HG03457 (cell line): ENCODE results near the gene RPS6KA2.
"Not testable (repeated sequence)": the region's sequence is repeated elsewhere in the genome, so short reads cannot be mapped to it uniquely, and the experiment has no call there.

Experiments used
- ATAC-seq: cut with Tn5 transposase; IDR thresholded peaks from one replicate; pipeline ENCODE4 v1.9.1; 2021; ENCODE audit warnings: moderate number of reproducible peaks; ENCODE audit not compliant: unreplicated experiment

The RPS6KA2 gene

GRCh38 chr6:166386111-166386510, 240.9 kb downstream of the RPS6KA2 start:
- no peak for ATAC-seq

GRCh38 chr6:166383802-166384363, 243.2 kb downstream of the RPS6KA2 start:
- ATAC-seq: not testable (repeated sequence)

GRCh38 chr6:166382933-166383801, 243.9 kb downstream of the RPS6KA2 start, which contains the start of gene MPC1:
TSS of gene MPC1 (minus strand) at chr6:166382940. CDS start at chr6:166382876, 64 bp downstream.
- ATAC-seq: peak; percentile 87

- no peak for ATAC-seq
These were observed 244.5 kb downstream of the RPS6KA2 start for GRCh38 chr6:166382500-166382932.

- peak; percentile 39 for ATAC-seq
These were observed 245.1 kb downstream of the RPS6KA2 start for GRCh38 chr6:166381733-166382499.

- ATAC-seq: no peak
These were observed 245.7 kb downstream of the RPS6KA2 start for GRCh38 chr6:166381381-166381732.

GRCh38 chr6:166379800-166380199, 247.3 kb downstream of the RPS6KA2 start:
- ATAC-seq: no peak

- no peak for ATAC-seq
These were observed 247.9 kb downstream of the RPS6KA2 start for GRCh38 chr6:166379103-166379586.

- no peak for ATAC-seq
These were observed 249.3 kb downstream of the RPS6KA2 start for GRCh38 chr6:166377721-166378120.

- no peak for ATAC-seq
These were observed 252.0 kb downstream of the RPS6KA2 start for GRCh38 chr6:166375013-166375412.

- ATAC-seq: no peak
These were observed 256.6 kb downstream of the RPS6KA2 start for GRCh38 chr6:166370489-166370888.

GRCh38 chr6:166369782-166370181, 257.3 kb downstream of the RPS6KA2 start:
- ATAC-seq: no peak

- ATAC-seq: no peak
These were observed 260.1 kb downstream of the RPS6KA2 start for GRCh38 chr6:166366921-166367320.

GRCh38 chr6:166365806-166366205, 261.2 kb downstream of the RPS6KA2 start:
- ATAC-seq: no peak

GRCh38 chr6:166365221-166365620, 261.8 kb downstream of the RPS6KA2 start:
- no peak for ATAC-seq

GRCh38 chr6:166364456-166364855, 262.6 kb downstream of the RPS6KA2 start:
- no peak for ATAC-seq

GRCh38 chr6:166362427-166362826, 264.6 kb downstream of the RPS6KA2 start:
- ATAC-seq: not testable (repeated sequence)

- ATAC-seq: no peak
These were observed 266.0 kb downstream of the RPS6KA2 start for GRCh38 chr6:166361077-166361429.

- no peak for ATAC-seq
These were observed 266.6 kb downstream of the RPS6KA2 start for GRCh38 chr6:166360243-166361076.
